ENCODE measurements around the gene IL13. TPM values are rescaled to one million over a fixed set of nuclear protein-coding genes. Genes with fewer than 3 reads are reported as not detected.
"Not testable (repeated sequence)": the region's sequence is repeated elsewhere in the genome, so short reads cannot be mapped to it uniquely, and the experiment has no call there.

The IL13 gene
- total RNA-seq, 1 donor: not detected

DNA sequence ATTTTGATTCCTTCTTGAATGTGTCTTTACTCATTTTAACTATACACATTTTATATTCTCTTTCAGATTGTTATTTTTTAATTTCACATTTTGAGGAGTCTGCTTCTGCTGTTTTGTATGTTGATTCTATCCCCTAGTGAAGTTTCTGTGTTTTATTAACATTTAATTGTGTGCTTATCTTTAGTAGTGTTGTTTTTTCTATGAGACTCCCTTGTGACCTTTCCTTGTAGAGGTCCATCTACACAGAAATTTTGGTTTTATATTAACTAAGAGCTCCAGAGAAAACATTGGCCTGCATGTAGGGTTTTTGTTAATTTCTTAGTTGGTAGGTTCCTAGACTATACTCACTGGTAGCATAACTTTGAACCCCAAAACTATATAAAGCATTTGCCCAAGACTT, 35.4 kb upstream of the IL13 start:
- Histone ChIP-seq H4K20me1 (ENCODE audit: insufficient read depth, low read length) (no peaks in the 10 kb centered on the region), H3K4me1 (ENCODE audit: insufficient read depth, low read length) (no peaks in the 10 kb centered on the region), H3K9me3 (ENCODE audit: low read depth, low read length) (no peaks in the 10 kb centered on the region), H3K79me2 (ENCODE audit: insufficient read depth, low read length) (no peaks in the 10 kb centered on the region), H2AFZ (ENCODE audit: low read length) (no peak overlapping the region), H3K4me2 (ENCODE audit: insufficient read depth, low read length) (no peak overlapping the region), H3K4me3 (ENCODE audit: insufficient read depth, low read length) (no peak overlapping the region), H3K36me3 (ENCODE audit: insufficient read depth, low read length) (peaks cover 25% of the 10 kb centered on the region), H3K27me3 (ENCODE audit: insufficient read depth, low read length) (no peaks in the 10 kb centered on the region), H3K27ac (ENCODE audit: low read depth, low read length) (no peak overlapping the region)
- TF ChIP-seq, protein P1, sequence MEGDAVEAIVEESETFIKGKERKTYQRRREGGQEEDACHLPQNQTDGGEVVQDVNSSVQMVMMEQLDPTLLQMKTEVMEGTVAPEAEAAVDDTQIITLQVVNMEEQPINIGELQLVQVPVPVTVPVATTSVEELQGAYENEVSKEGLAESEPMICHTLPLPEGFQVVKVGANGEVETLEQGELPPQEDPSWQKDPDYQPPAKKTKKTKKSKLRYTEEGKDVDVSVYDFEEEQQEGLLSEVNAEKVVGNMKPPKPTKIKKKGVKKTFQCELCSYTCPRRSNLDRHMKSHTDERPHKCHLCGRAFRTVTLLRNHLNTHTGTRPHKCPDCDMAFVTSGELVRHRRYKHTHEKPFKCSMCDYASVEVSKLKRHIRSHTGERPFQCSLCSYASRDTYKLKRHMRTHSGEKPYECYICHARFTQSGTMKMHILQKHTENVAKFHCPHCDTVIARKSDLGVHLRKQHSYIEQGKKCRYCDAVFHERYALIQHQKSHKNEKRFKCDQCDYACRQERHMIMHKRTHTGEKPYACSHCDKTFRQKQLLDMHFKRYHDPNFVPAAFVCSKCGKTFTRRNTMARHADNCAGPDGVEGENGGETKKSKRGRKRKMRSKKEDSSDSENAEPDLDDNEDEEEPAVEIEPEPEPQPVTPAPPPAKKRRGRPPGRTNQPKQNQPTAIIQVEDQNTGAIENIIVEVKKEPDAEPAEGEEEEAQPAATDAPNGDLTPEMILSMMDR (IDR thresholded peaks at IDR 0.05; ENCODE audit: extremely low read depth, low read depth, low read length): no peak
- DNase-seq (ENCODE audit: insufficient read length, low spot score, missing footprints): no peak

DNA sequence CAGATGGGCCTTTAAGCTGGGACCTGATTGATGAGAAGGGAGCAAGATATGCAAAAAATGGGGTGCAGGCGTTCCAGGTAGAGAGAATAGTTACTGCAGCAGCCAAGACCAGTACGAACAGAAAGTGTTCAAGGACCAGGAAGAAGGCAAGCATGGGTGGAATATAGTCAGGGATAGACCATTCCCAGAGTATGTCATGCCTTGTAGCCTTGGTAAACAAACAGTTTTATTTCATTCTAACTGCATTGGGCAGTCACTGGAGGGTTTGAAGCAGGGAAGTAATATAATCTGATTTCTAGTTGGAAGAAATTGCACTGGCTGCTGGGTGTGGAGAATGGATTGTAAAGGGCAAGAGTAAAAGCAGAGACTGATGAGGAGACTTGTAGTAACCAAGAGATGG, 30.5 kb upstream of the IL13 start:
- Histone ChIP-seq H3K4me2 (ENCODE audit: insufficient read depth, low read length) (no peak overlapping the region), H3K4me3 (ENCODE audit: insufficient read depth, low read length) (no peak overlapping the region), H3K4me1 (ENCODE audit: insufficient read depth, low read length) (no peaks in the 10 kb centered on the region), H3K79me2 (ENCODE audit: insufficient read depth, low read length) (no peaks in the 10 kb centered on the region), H3K9me3 (ENCODE audit: low read depth, low read length) (no peaks in the 10 kb centered on the region), H3K27ac (ENCODE audit: low read depth, low read length) (no peak overlapping the region), H4K20me1 (ENCODE audit: insufficient read depth, low read length) (no peaks in the 10 kb centered on the region), H3K36me3 (ENCODE audit: insufficient read depth, low read length) (no peaks in the 10 kb centered on the region), H3K27me3 (ENCODE audit: insufficient read depth, low read length) (no peaks in the 10 kb centered on the region), H2AFZ (ENCODE audit: low read length) (no peak overlapping the region)
- no peak for DNase-seq (ENCODE audit: insufficient read length, low spot score, missing footprints)
- TF ChIP-seq, protein P1 (IDR thresholded peaks at IDR 0.05; ENCODE audit: extremely low read depth, low read depth, low read length): no peak

DNA sequence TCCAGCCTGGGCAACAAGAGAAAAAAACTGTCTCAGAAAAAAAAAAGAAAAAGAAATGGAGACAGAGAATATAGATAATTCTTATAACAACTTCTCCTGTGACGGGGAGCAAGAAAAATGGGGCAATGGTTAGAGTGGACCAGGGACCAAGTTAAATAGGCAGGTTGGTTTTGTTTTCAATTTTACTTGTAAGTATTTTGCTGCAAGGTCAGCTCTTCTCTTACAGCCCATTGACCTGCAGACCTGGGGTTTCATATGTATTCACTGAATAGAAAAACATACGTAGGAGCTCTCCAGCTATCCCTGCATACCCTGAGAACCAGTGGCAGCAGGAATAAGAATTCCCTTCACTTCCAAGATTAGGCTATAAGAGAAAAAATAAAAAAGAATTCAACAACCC, 29.2 kb upstream of the IL13 start:
- Histone ChIP-seq H3K36me3 (ENCODE audit: insufficient read depth, low read length) (no peaks in the 10 kb centered on the region), H3K4me3 (ENCODE audit: insufficient read depth, low read length) (no peak overlapping the region), H2AFZ (ENCODE audit: low read length) (no peak overlapping the region), H3K4me2 (ENCODE audit: insufficient read depth, low read length) (no peak overlapping the region), H3K79me2 (ENCODE audit: insufficient read depth, low read length) (no peaks in the 10 kb centered on the region), H3K27ac (ENCODE audit: low read depth, low read length) (no peak overlapping the region), H3K9me3 (ENCODE audit: low read depth, low read length) (no peaks in the 10 kb centered on the region), H3K27me3 (ENCODE audit: insufficient read depth, low read length) (no peaks in the 10 kb centered on the region), H4K20me1 (ENCODE audit: insufficient read depth, low read length) (no peaks in the 10 kb centered on the region), H3K4me1 (ENCODE audit: insufficient read depth, low read length) (no peaks in the 10 kb centered on the region)
- TF ChIP-seq, protein P1 (IDR thresholded peaks at IDR 0.05; ENCODE audit: extremely low read depth, low read depth, low read length): no peak
- no peak for DNase-seq (ENCODE audit: insufficient read length, low spot score, missing footprints)

DNA sequence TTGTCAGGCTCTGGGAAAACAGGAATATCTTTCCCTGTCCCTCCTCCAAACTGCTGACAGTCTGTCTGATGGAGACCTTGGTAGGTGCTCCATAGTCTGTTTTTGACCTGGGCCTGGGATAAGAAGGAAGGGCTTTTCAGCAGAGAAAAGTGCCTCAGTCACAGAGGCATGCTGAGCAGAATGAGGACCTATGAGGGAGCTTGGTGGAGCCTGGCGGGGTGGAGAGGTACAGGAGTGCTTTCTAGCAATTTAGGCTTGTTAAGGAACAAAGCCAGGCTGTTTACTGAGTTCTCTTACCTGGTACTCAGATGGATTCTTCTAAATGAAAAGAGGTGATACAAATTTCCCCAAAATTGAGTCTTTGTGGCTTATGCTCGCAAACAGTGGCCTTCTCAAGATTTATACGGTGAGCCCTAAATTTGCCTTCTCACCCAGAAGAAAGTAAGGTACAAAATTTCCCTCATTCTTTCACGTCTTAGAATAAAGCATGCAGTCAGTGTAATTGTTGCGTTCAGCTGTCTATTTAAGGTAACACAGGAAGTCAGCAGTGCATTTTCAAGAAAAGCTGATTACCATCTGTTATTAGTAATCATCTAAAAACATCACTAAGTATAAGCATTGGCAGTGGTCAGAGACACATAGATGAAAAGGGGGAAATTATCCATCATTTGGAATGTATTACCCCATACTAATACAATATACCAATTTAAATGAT, 28.6 kb upstream of the IL13 start:
- H3K4me3 ChIP-seq (ENCODE audit: insufficient read depth, low read length): no peak overlapping the region
- H4K20me1 ChIP-seq (ENCODE audit: insufficient read depth, low read length): no peaks in the 10 kb centered on the region
- no peaks in the 10 kb centered on the region for H3K4me1 ChIP-seq (ENCODE audit: insufficient read depth, low read length)
- no peak overlapping the region for H2AFZ ChIP-seq (ENCODE audit: low read length)
- TF ChIP-seq, protein P1 (IDR thresholded peaks at IDR 0.05; ENCODE audit: extremely low read depth, low read depth, low read length): no peak
- no peak overlapping the region for H3K4me2 ChIP-seq (ENCODE audit: insufficient read depth, low read length)
- H3K9me3 ChIP-seq (ENCODE audit: low read depth, low read length): no peaks in the 10 kb centered on the region
- no peak for DNase-seq (ENCODE audit: insufficient read length, low spot score, missing footprints)
- H3K79me2 ChIP-seq (ENCODE audit: insufficient read depth, low read length): no peaks in the 10 kb centered on the region
- no peak overlapping the region for H3K27ac ChIP-seq (ENCODE audit: low read depth, low read length)
- no peaks in the 10 kb centered on the region for H3K27me3 ChIP-seq (ENCODE audit: insufficient read depth, low read length)
- no peaks in the 10 kb centered on the region for H3K36me3 ChIP-seq (ENCODE audit: insufficient read depth, low read length)

DNA sequence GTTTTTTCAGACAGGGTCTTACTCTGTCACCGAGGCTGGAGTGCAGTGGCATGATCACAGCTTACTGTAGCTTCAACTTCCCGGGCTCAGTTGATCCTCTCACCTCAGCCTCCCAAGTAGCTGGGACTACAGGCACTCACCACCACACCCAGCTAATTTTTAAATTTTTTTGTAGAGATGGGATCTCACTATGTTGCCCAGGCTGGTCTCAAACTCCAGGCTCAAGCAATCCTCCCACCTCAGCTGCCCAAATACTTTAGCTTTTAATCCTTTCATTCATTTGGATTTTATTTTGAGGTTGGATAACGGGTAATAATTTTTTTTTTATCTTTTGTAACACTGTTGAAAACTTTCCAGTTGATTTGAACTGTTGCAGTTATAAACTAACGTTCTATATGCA, 24.4 kb upstream of the IL13 start:
- not testable (repeated sequence) for H3K27ac ChIP-seq (ENCODE audit: low read depth, low read length); DNase-seq (ENCODE audit: insufficient read length, low spot score, missing footprints); H3K4me1 ChIP-seq (ENCODE audit: insufficient read depth, low read length); H3K27me3 ChIP-seq (ENCODE audit: insufficient read depth, low read length); H4K20me1 ChIP-seq (ENCODE audit: insufficient read depth, low read length); H2AFZ ChIP-seq (ENCODE audit: low read length); H3K4me2 ChIP-seq (ENCODE audit: insufficient read depth, low read length); H3K9me3 ChIP-seq (ENCODE audit: low read depth, low read length); H3K4me3 ChIP-seq (ENCODE audit: insufficient read depth, low read length); H3K79me2 ChIP-seq (ENCODE audit: insufficient read depth, low read length)
- H3K36me3 ChIP-seq (ENCODE audit: insufficient read depth, low read length): peaks cover 10% of the 10 kb centered on the region

All from osteoblast (primary cell).